ENCODE measurements around the gene ST14. TPM values are rescaled to one million over a fixed set of nuclear protein-coding genes. Genes with fewer than 3 reads are reported as not detected.

The ST14 gene
- total and polyA plus RNA-seq, 2 donors (not counting 3 experiments of a cell fraction or from before 2014, with no cell fraction given): 0.08 TPM; not detected in 1

- dilution Hi-C loops (cut with MboI; ENCODE audit: extremely low pct_ligation_motif_present, low sequenced_read_pairs) (no loop called here), intact Hi-C loops (cut with micrococcal nuclease) (no loop called here)
- no peak overlapping the region for H3K4me2 ChIP-seq (ENCODE audit: insufficient read depth, low read length)
- H3K9me3 ChIP-seq (replicated peaks; ENCODE audit: control insufficient read depth, insufficient read depth, low read length): no peaks in the 10 kb centered on the region
- no TSS peak for BruUV-seq (replicated peaks)
- H3K4me1 ChIP-seq (ENCODE audit: control insufficient read depth, extremely low read depth, insufficient read depth, low read length): no peaks in the 10 kb centered on the region
- peaks cover 3 to 10% of the 10 kb centered on the region in 2 experiments for H3K27me3 ChIP-seq (ENCODE audit: control insufficient read depth in 2 of 2, insufficient read depth in 2 of 2, low read length in 2 of 2)
- no peaks in the 10 kb centered on the region for H3K79me2 ChIP-seq (ENCODE audit: control insufficient read depth, insufficient read depth, low read length)
- DNase-seq (ENCODE audit: low read depth, low spot score) (no peak), FAIRE-seq (no peak)
- H3K4me3 ChIP-seq (replicated peaks in 1 of 3; ENCODE audit: insufficient read depth in 1 of 3, low read depth in 1 of 3, low read length in 3 of 3): no peak overlapping the region
- no peak overlapping the region for H3K9ac ChIP-seq (replicated peaks; ENCODE audit: extremely low read depth, insufficient read depth, low read length)
- POLR2A ChIA-PET: no interaction called here
- no peaks in the 10 kb centered on the region for H4K20me1 ChIP-seq (replicated peaks; ENCODE audit: control insufficient read depth, extremely low read depth, insufficient read depth, low read length)
- H3K27ac ChIP-seq (ENCODE audit: insufficient read depth, low read depth, low read length): no peak overlapping the region
- no peaks in the 10 kb centered on the region for H3K36me3 ChIP-seq (ENCODE audit: control insufficient read depth in 2 of 2, extremely low read depth in 1 of 2, insufficient read depth in 2 of 2, low read length in 2 of 2)
- no peak for TF ChIP-seq JUN (IDR thresholded peaks at IDR 0.05; ENCODE audit: borderline replicate concordance, insufficient read depth, insufficient read length, low read depth)
- no peak for TF ChIP-seq POLR2A (IDR thresholded peaks at IDR 0.05; ENCODE audit: low read depth, low read length)
- TF ChIP-seq, protein P1, sequence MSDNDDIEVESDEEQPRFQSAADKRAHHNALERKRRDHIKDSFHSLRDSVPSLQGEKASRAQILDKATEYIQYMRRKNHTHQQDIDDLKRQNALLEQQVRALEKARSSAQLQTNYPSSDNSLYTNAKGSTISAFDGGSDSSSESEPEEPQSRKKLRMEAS (IDR thresholded peaks at IDR 0.05; ENCODE audit: insufficient read depth, insufficient read length): no peak
- no peak for TF ChIP-seq FOS (IDR thresholded peaks at IDR 0.05; ENCODE audit: borderline replicate concordance, insufficient read depth, low read length)
- no peak for TF ChIP-seq POLR2AphosphoS5 (IDR thresholded peaks at IDR 0.05; ENCODE audit: insufficient read depth, low read depth, low read length)
- no peak for TF ChIP-seq GATA2 (IDR thresholded peaks at IDR 0.05; ENCODE audit: insufficient read depth, insufficient read length, low read depth, low read length)
- CTCF ChIA-PET: no interaction called here
- H2AFZ ChIP-seq (ENCODE audit: low read depth, low read length): no peak overlapping the region
- H3K9me1 ChIP-seq (replicated peaks; ENCODE audit: control insufficient read depth, extremely low read depth, insufficient read depth, low read length): no peaks in the 10 kb centered on the region
Observed at GRCh38 chr11:130217133-130218031, 57.8 kb downstream of the ST14 start.

GRCh38 chr11:130218501-130219070 lies 59.0 kb downstream of the ST14 start:
- Histone ChIP-seq H2AFZ (ENCODE audit: low read depth, low read length) (no peak overlapping the region), H3K4me3 (replicated peaks in 1 of 3; ENCODE audit: insufficient read depth in 1 of 3, low read depth in 1 of 3, low read length in 3 of 3) (no peak overlapping the region), H3K27me3 (ENCODE audit: control insufficient read depth in 2 of 2, insufficient read depth in 2 of 2, low read length in 2 of 2) (peaks cover 3 to 7% of the 10 kb centered on the region in 2 experiments), H3K79me2 (ENCODE audit: control insufficient read depth, insufficient read depth, low read length) (no peaks in the 10 kb centered on the region), H3K9me1 (replicated peaks; ENCODE audit: control insufficient read depth, extremely low read depth, insufficient read depth, low read length) (no peaks in the 10 kb centered on the region), H3K4me2 (ENCODE audit: insufficient read depth, low read length) (no peak overlapping the region), H3K36me3 (ENCODE audit: control insufficient read depth in 2 of 2, extremely low read depth in 1 of 2, insufficient read depth in 2 of 2, low read length in 2 of 2) (no peaks in the 10 kb centered on the region), H3K9me3 (replicated peaks; ENCODE audit: control insufficient read depth, insufficient read depth, low read length) (no peaks in the 10 kb centered on the region), H3K9ac (replicated peaks; ENCODE audit: extremely low read depth, insufficient read depth, low read length) (no peak overlapping the region), H4K20me1 (replicated peaks; ENCODE audit: control insufficient read depth, extremely low read depth, insufficient read depth, low read length) (no peaks in the 10 kb centered on the region), H3K4me1 (ENCODE audit: control insufficient read depth, extremely low read depth, insufficient read depth, low read length) (no peaks in the 10 kb centered on the region), H3K27ac (ENCODE audit: insufficient read depth, low read depth, low read length) (no peak overlapping the region)
- CTCF ChIA-PET: no interaction called here
- BruUV-seq (replicated peaks): no TSS peak
- dilution Hi-C loops (cut with MboI; ENCODE audit: extremely low pct_ligation_motif_present, low sequenced_read_pairs) (no loop called here), intact Hi-C loops (cut with micrococcal nuclease) (no loop called here)
- TF ChIP-seq, protein P1 (IDR thresholded peaks at IDR 0.05; ENCODE audit: insufficient read depth, insufficient read length): no peak
- TF ChIP-seq MYC (IDR thresholded peaks at IDR 0.05; ENCODE audit: low read depth, low read length): no peak
- TF ChIP-seq CTCF (IDR thresholded peaks at IDR 0.05; ENCODE audit: extremely low read depth in 1 of 2, insufficient read depth in 1 of 2, low read depth in 1 of 2, low read length in 2 of 2): no peak
- no peak for TF ChIP-seq FOS (IDR thresholded peaks at IDR 0.05; ENCODE audit: borderline replicate concordance, insufficient read depth, low read length)
- DNase-seq (ENCODE audit: low read depth, low spot score): no peak
- FAIRE-seq: no peak
- POLR2A ChIA-PET: no interaction called here
